ENCODE measurements around the gene SGCA. TPM values are rescaled to one million over a fixed set of nuclear protein-coding genes. Genes with fewer than 3 reads are reported as not detected.

The SGCA gene
- total and polyA plus RNA-seq, 7 donors = 2.5 to 80.1 (median 27.3) TPM

DNA sequence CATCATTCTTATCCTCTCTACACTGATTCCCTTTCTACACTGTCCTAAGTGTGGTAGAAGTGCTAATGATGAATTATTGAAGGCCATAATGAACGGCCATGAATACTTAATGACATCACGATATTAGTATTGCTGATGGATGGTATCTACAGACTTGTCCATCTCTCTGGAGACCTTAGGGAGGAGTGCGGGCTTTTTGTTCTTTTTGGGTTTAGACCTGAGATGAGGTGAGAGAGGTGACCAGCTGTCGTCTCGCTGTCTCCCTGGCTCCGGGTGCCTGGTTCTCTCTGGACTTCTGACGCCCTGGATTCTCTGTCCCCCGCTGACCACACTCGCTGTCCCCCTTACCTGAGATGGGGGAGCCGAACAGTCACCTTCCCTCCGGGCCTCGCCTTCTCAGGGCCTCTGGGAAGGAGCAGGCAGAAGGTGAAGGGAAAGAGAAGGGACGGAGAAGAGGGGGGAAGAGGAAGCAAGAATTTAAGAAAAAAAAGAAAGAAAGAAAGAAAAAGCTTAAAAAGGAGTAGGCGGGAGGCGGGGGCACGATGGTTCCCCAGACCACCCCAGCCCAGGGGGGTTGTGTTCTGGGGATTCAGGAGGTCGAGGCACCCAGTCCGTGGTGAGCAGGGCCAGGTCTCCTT, 17.1 kb downstream of the SGCA start:
- Histone ChIP-seq H3K27ac (peak overlapping the region; percentile 72 to 99 (median 87)), H3K27me3 (no peaks in the 10 kb centered on the region), H3K9me3 (no peaks in the 10 kb centered on the region), H3K36me3 (peaks cover 24 to 32% (median 25%) of the 10 kb centered on the region in 4 donors), H3K4me3 (no peak overlapping the region), H3K4me1 (peaks cover 3 to 60% (median 47%) of the 10 kb centered on the region in 4 donors)
- DNase-seq = no peak
- intact Hi-C loops (cut with DNase I) = no loop called here
- TF ChIP-seq, protein P1, sequence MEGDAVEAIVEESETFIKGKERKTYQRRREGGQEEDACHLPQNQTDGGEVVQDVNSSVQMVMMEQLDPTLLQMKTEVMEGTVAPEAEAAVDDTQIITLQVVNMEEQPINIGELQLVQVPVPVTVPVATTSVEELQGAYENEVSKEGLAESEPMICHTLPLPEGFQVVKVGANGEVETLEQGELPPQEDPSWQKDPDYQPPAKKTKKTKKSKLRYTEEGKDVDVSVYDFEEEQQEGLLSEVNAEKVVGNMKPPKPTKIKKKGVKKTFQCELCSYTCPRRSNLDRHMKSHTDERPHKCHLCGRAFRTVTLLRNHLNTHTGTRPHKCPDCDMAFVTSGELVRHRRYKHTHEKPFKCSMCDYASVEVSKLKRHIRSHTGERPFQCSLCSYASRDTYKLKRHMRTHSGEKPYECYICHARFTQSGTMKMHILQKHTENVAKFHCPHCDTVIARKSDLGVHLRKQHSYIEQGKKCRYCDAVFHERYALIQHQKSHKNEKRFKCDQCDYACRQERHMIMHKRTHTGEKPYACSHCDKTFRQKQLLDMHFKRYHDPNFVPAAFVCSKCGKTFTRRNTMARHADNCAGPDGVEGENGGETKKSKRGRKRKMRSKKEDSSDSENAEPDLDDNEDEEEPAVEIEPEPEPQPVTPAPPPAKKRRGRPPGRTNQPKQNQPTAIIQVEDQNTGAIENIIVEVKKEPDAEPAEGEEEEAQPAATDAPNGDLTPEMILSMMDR (IDR thresholded peaks at IDR 0.05) = no peak
- TF ChIP-seq POLR2A (IDR thresholded peaks at IDR 0.05) = no peak
- TF ChIP-seq EP300 (IDR thresholded peaks at IDR 0.05) = no peak
- no peak for TF ChIP-seq POLR2AphosphoS5 (IDR thresholded peaks at IDR 0.05)
- WGBS, 2 donors = 87 to 90% methylated on average over 18 of the region's 18 CpGs

DNA sequence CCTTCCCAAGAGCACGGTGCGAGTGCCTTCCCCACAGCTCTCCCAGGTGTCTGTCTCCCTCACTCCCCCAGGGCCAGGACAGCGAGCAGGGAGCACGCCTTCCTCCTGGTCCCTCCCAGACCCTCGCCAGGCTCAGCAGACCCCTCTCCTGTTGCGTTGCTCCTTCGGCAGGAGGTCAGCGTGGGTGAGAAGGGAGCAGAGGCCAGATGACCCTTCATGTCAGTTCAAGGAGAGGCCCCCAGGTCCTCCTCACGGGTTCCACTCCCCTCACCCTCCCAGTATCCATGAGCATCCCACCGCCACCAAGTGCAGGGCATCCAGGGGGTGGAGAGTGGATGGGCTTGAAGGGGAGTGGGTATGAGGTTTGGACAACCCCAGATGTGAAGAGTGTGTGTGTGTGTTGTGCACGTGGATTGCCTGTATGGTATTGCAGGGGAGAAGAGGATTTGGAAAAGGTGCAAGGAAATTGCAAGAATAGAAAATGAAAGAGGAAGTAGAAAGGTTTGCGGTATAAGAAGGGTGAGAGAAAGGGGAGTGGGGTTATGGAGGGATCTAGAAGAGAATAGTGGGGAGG, 17.7 kb downstream of the SGCA start:
- Histone ChIP-seq H3K4me3 (no peak overlapping the region), H3K36me3 (peaks cover 29 to 38% (median 31%) of the 10 kb centered on the region in 4 donors), H3K4me1 (peaks cover 3 to 60% (median 46%) of the 10 kb centered on the region in 4 donors), H3K27ac (peak overlapping the region; percentile 72 to 99 (median 87)), H3K27me3 (no peaks in the 10 kb centered on the region), H3K9me3 (no peaks in the 10 kb centered on the region)
- WGBS, 2 donors = 65 to 70% methylated on average over 12 of the region's 12 CpGs
- intact Hi-C loops (cut with DNase I) = no loop called here
- DNase-seq = no peak
- TF ChIP-seq, protein P1 (IDR thresholded peaks at IDR 0.05) = no peak
- TF ChIP-seq POLR2AphosphoS5 (IDR thresholded peaks at IDR 0.05) = peak in 1 of 4 donors; percentile 17
- TF ChIP-seq POLR2A (IDR thresholded peaks at IDR 0.05) = no peak
- no peak for TF ChIP-seq EP300 (IDR thresholded peaks at IDR 0.05)

DNA sequence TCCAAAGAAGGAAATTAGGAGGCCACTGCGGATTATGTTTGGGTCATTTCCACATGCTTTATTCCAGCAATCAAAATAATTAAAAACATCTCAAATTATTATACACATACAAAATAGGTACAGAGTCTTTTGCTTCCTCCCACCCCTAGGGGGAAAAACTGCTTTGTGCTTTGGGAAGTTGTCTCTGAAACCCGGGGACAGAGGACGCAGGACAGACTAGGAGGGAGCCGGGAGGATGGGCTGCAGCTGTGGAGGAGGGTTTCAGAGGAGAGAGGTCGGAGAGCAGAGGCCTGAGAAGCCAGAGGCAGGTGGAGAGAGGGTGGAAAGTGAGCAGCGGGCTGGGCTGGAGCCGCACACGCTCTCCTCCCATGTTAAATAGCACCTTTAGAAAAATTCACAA, 18.3 kb downstream of the SGCA start:
- Histone ChIP-seq H3K27me3 (no peaks in the 10 kb centered on the region), H3K4me1 (peaks cover 3 to 61% (median 44%) of the 10 kb centered on the region in 4 donors), H3K36me3 (peaks cover 34 to 43% (median 36%) of the 10 kb centered on the region in 4 donors), H3K4me3 (peak overlapping the region in 1 of 4 donors; percentile 6), H3K27ac (peak overlapping the region; percentile 72 to 99 (median 87)), H3K9me3 (no peaks in the 10 kb centered on the region)
- 53 to 73% methylated on average over 8 of the region's 8 CpGs for WGBS, 2 donors
- intact Hi-C loops (cut with DNase I) = no loop called here
- TF ChIP-seq, protein P1 (IDR thresholded peaks at IDR 0.05) = peak in 2 of 4 experiments; percentile 5 to 22
- no peak for TF ChIP-seq POLR2A (IDR thresholded peaks at IDR 0.05)
- no peak for DNase-seq

DNA sequence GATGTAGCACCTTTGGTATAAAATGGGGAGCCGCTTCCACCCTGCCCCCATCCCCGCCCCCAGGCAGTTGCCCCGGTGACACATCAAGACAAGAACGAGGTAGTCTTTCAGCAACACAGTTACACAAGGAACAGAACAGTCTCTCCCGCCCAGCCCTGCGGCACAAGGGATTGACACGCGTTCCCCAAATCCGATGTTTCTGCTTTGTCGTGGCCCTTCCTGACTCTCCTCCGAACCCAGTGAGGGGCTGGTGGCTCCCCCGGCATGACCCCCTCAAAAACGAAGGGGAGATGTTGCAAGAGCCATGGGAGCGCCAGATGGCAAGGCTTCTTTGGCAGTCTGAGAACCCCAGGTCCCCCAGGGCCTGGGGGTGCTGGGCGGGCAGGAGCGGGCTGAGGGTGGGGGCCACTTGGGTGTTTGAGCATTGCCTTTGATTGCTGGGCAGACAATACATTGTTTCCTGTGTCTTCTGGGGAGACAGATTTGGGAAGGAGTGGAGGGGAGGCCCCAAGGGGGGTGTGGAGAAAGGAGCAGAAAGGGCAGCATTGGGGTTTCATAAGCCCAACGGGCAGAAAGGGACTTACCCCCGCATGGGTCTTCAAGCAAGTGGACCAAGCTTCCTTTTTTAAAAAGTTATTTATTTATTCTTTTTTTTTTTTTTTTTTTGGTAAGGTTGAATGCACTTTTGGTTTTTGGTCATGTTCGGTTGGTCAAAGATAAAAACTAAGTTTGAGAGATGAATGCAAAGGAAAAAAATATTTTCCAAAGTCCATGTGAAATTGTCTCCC, 19.0 kb downstream of the SGCA start:
- no peaks in the 10 kb centered on the region for H3K27me3 ChIP-seq
- TF ChIP-seq, protein P1 (IDR thresholded peaks at IDR 0.05) = no peak
- peak; percentile 30 to 71 (median 46) for TF ChIP-seq POLR2AphosphoS5 (IDR thresholded peaks at IDR 0.05)
- H3K4me3 ChIP-seq = no peak overlapping the region
- peak; percentile 92 for DNase-seq
- peaks cover 42 to 51% (median 43%) of the 10 kb centered on the region in 4 donors for H3K36me3 ChIP-seq
- intact Hi-C loops (cut with DNase I) = no loop called here
- WGBS, 2 donors = 62 to 82% methylated on average over 19 of the region's 19 CpGs
- H3K9me3 ChIP-seq = no peaks in the 10 kb centered on the region
- H3K27ac ChIP-seq = peak overlapping the region; percentile 72 to 99 (median 87)
- peaks cover 3 to 68% (median 47%) of the 10 kb centered on the region in 4 donors for H3K4me1 ChIP-seq
